IMR-90 (cell line): ENCODE data around the gene TRNT1. TPM values are rescaled to one million over a fixed set of nuclear protein-coding genes. Genes with fewer than 3 reads are reported as not detected.

Source experiments
- ATAC-seq: fragments of 200-7000 bp; cut with Tn5 transposase; 2 replicates; pipeline ENCODE4 v1.9.1; 2020; ENCODE audit warnings: low read depth, mild to moderate bottlenecking, moderate library complexity
- BruUV-seq: library from RNA; stranded (reverse); fragments of 400-500 nt; replicated peaks from 2 replicates; lab custom pipeline; 2021; lab: Mats Ljungman, UMichigan
- CTCF ChIA-PET: fragments of 300-600 bp; formaldehyde crosslinking; extraction: SDS; loops from one replicate; lab custom pipeline; 2021; ENCODE audit warnings: antibody characterized with exemption; lab: Yijun Ruan, JAX
- POLR2A ChIA-PET: fragments of 300-600 bp; sonication (Branson Sonifier 250); formaldehyde crosslinking; loops from one replicate; lab custom pipeline; 2022; ENCODE audit warnings: antibody characterized with exemption; ENCODE audit not compliant: unreplicated experiment; lab: Charles Lee
- DNase-seq: peaks from one replicate; pipeline ENCODE4 v3.0.0; 2013
- H2AFZ ChIP-seq: replicated peaks from 2 replicates; pipeline ENCODE3; 2013; ENCODE audit warnings: low read length, mild to moderate bottlenecking; ENCODE audit not compliant: poor library complexity
- H2AK5ac ChIP-seq: 2 replicates; pipeline ENCODE4 v1.6.1; 2013; ENCODE audit warnings: low read depth, low read length, inconsistent platforms
- H2AK9ac ChIP-seq: replicated peaks from 2 replicates; pipeline ENCODE3; 2013; ENCODE audit warnings: mild to moderate bottlenecking, low read depth, low read length, moderate library complexity; ENCODE audit not compliant: poor library complexity
- H2BK120ac ChIP-seq: 2 replicates; pipeline ENCODE4 v1.6.1; 2013; ENCODE audit warnings: low read depth, low read length, inconsistent platforms
- H2BK15ac ChIP-seq: 3 replicates; pipeline ENCODE4 v1.6.1; 2013; ENCODE audit warnings: low read depth, low read length, inconsistent platforms
- H2BK20ac ChIP-seq: 2 replicates; pipeline ENCODE4 v1.6.1; 2013; ENCODE audit warnings: low read depth, mild to moderate bottlenecking, inconsistent platforms, low read length, moderate library complexity
- H2BK5ac ChIP-seq: 2 replicates; pipeline ENCODE4 v1.6.1; 2013; ENCODE audit warnings: mild to moderate bottlenecking, low read depth, low read length, inconsistent platforms; ENCODE audit not compliant: poor library complexity, severe bottlenecking
- H3K14ac ChIP-seq: replicated peaks from 2 replicates; pipeline ENCODE4 v1.6.1; 2013; ENCODE audit warnings: low read depth, low read length, inconsistent platforms
- H3K18ac ChIP-seq: 2 replicates; pipeline ENCODE4 v1.6.1; 2013; ENCODE audit warnings: low read depth, low read length, control low read depth
- H3K23ac ChIP-seq: 2 replicates; pipeline ENCODE4 v1.6.1; 2013; ENCODE audit warnings: low read depth, low read length, inconsistent platforms
- H3K27ac ChIP-seq: 2 replicates; pipeline ENCODE4 v1.5.1; 2013; ENCODE audit warnings: mild to moderate bottlenecking, control low read depth, low read length; ENCODE audit not compliant: insufficient read depth
- H3K27me3 ChIP-seq: 2 replicates; pipeline ENCODE4 v1.6.1; 2013; ENCODE audit warnings: low read length; ENCODE audit not compliant: control insufficient read depth, insufficient read depth
- H3K36me3 ChIP-seq: 2 replicates; pipeline ENCODE4 v1.6.1; 2013; ENCODE audit warnings: low read length, mixed read lengths; ENCODE audit not compliant: control insufficient read depth, insufficient read depth
- H3K4ac ChIP-seq: 2 replicates; pipeline ENCODE4 v1.6.1; 2013; ENCODE audit warnings: low read depth, low read length, inconsistent platforms
- H3K4me1 ChIP-seq: 2 replicates; pipeline ENCODE4 v1.6.1; 2013; ENCODE audit warnings: low read length, mixed read lengths; ENCODE audit not compliant: control insufficient read depth, insufficient read depth
- H3K4me2 ChIP-seq: 2 replicates; pipeline ENCODE4 v1.6.1; 2013; ENCODE audit warnings: low read depth, mild to moderate bottlenecking, control low read depth, low read length, moderate library complexity
- H3K4me3 ChIP-seq: 2 replicates; pipeline ENCODE4 v1.5.1; 2013; ENCODE audit warnings: low read depth, mild to moderate bottlenecking, control low read depth, low read length, moderate library complexity; ENCODE audit not compliant: insufficient read depth
- H3K56ac ChIP-seq: 2 replicates; pipeline ENCODE4 v1.6.1; 2013; ENCODE audit warnings: low read length, inconsistent platforms; ENCODE audit not compliant: insufficient read depth; ENCODE audit errors: extremely low read depth
- H3K79me1 ChIP-seq, 2 experiments: 2 replicates each; pipeline ENCODE4 v1.6.1; 2013; ENCODE audit warnings: low read length in 2 of 2, inconsistent platforms in 1 of 2, low read depth in 1 of 2
- H3K9ac ChIP-seq: 2 replicates; pipeline ENCODE4 v1.6.1; 2013; ENCODE audit warnings: low read depth, low read length, control low read depth
- H3K9me1 ChIP-seq: 2 replicates; pipeline ENCODE4 v1.6.1; 2013; ENCODE audit warnings: low read length, inconsistent platforms; ENCODE audit not compliant: insufficient read depth
- H3K9me3 ChIP-seq: 2 replicates; pipeline ENCODE4 v1.6.1; 2013; ENCODE audit warnings: low read length; ENCODE audit not compliant: control insufficient read depth, insufficient read depth
- H4K20me1 ChIP-seq: 2 replicates; pipeline ENCODE4 v1.6.1; 2013; ENCODE audit warnings: low read length, inconsistent platforms; ENCODE audit not compliant: insufficient read depth
- H4K5ac ChIP-seq: 2 replicates; pipeline ENCODE4 v1.6.1; 2013; ENCODE audit warnings: mild to moderate bottlenecking, low read depth, low read length, control low read depth
- H4K8ac ChIP-seq, 2 experiments: 2 replicates each; pipeline ENCODE4 v1.6.1; 2013; ENCODE audit warnings: low read depth in 2 of 2, low read length in 2 of 2, control low read depth in 1 of 2, inconsistent platforms in 1 of 2
- H4K91ac ChIP-seq: 2 replicates; pipeline ENCODE4 v1.6.1; 2013; ENCODE audit warnings: low read depth, low read length, inconsistent platforms; ENCODE audit not compliant: insufficient read depth
- BHLHE40 ChIP-seq: fragments of 150-350 bp; IDR thresholded peaks from 2 replicates; pipeline ENCODE4 v1.6.1; 2016; ENCODE audit warnings: mild to moderate bottlenecking, low read depth, low read length
- CHD1 ChIP-seq: IDR thresholded peaks from 2 replicates; pipeline ENCODE4 v1.6.1; 2012; ENCODE audit warnings: low read depth, low read length, improper control_type of control experiment
- CTCF ChIP-seq: conservative IDR thresholded peaks from 2 replicates; pipeline ENCODE4 v1.5.1; 2012; ENCODE audit warnings: mild to moderate bottlenecking, low read depth, low read length, improper control_type of control experiment
- ELK1 ChIP-seq: fragments of 150-350 bp; IDR thresholded peaks from 2 replicates; pipeline ENCODE4 v1.6.1; 2016; ENCODE audit warnings: low read depth, mild to moderate bottlenecking, low read length, moderate library complexity, borderline replicate concordance
- FOS ChIP-seq: fragments of 150-350 bp; IDR thresholded peaks from 2 replicates; pipeline ENCODE4 v1.6.1; 2016; ENCODE audit warnings: low read depth, low read length
- MAFK ChIP-seq: IDR thresholded peaks from 2 replicates; pipeline ENCODE4 v1.6.1; 2012; ENCODE audit warnings: low read depth, low read length, improper control_type of control experiment
- MXI1 ChIP-seq: IDR thresholded peaks from 2 replicates; pipeline ENCODE4 v1.6.1; 2012; ENCODE audit warnings: low read depth, mild to moderate bottlenecking, low read length, moderate library complexity, borderline replicate concordance
- NFE2L2 ChIP-seq: fragments of 150-350 bp; IDR thresholded peaks from 2 replicates; pipeline ENCODE4 v1.6.1; 2016; ENCODE audit warnings: low read depth, mild to moderate bottlenecking, low read length
- POLR2A ChIP-seq: IDR thresholded peaks from 2 replicates; pipeline ENCODE4 v1.6.1; 2012; ENCODE audit warnings: mild to moderate bottlenecking, low read depth, low read length
- RAD21 ChIP-seq: IDR thresholded peaks from 2 replicates; pipeline ENCODE4 v1.6.1; 2012; ENCODE audit warnings: low read length, improper control_type of control experiment
- RCOR1 ChIP-seq: IDR thresholded peaks from 2 replicates; pipeline ENCODE4 v1.6.1; 2012; ENCODE audit warnings: mild to moderate bottlenecking, low read length, improper control_type of control experiment; ENCODE audit not compliant: insufficient replicate concordance
- RFX5 ChIP-seq: IDR thresholded peaks from 2 replicates; pipeline ENCODE4 v1.8.0; 2012; ENCODE audit warnings: low read depth, mild to moderate bottlenecking, low read length, moderate library complexity
- SMC3 ChIP-seq: fragments of 150-350 bp; IDR thresholded peaks from 2 replicates; pipeline ENCODE4 v1.6.1; 2016; ENCODE audit warnings: low read depth, mild to moderate bottlenecking, antibody characterized with exemption, low read length, moderate library complexity
- USF2 ChIP-seq: fragments of 150-350 bp; IDR thresholded peaks from 2 replicates; pipeline ENCODE4 v1.6.1; 2017; ENCODE audit warnings: mild to moderate bottlenecking, antibody characterized with exemption, low read length, low read depth
- WGBS, 2 experiments: methylation state at CpG; one replicate each; pipeline versions ENCODE4 v1.1.5 to v1.1.7; 2013; ENCODE audit warnings: missing lambda C conversion rate in 2 of 2; ENCODE audit not compliant: insufficient read length in 1 of 2; ENCODE audit errors: extremely low coverage in 2 of 2; 5-methylcytosine and 5-hydroxymethylcytosine counted together
- dilution Hi-C: fragments of 300-500 bp; cut with HindIII; formaldehyde crosslinking; loops from one replicate; pipeline ENCODE4 v1.14.3; 2018; ENCODE audit warnings: low sequenced_read_pairs; ENCODE audit not compliant: unreplicated experiment
- in situ Hi-C: fragments of 300-500 bp; cut with MboI; formaldehyde crosslinking; loops from 3 replicates; pipeline ENCODE4 v1.14.3; 2019; ENCODE audit warnings: low sequenced_read_pairs, inconsistent platforms, mixed read lengths
- intact Hi-C: fragments of 100-400 bp; cut with micrococcal nuclease; formaldehyde crosslinking; loops from 2 replicates; pipeline ENCODE4 v1.10.0; 2022
- polyA plus RNA-seq, 3 experiments: library from polyadenylated mRNA; depleted of rRNA; stranded (reverse); fragments of >200 nt; gene quantifications; 2 replicates each; pipeline ENCODE4 v1.2.3, GENCODE V29; 2012; ENCODE audit warnings: low replicate concordance in 1 of 3
- total RNA-seq: library from RNA; depleted of rRNA; stranded (reverse); fragments of >200 nt; gene quantifications from 2 replicates; pipeline ENCODE4 v1.2.3, GENCODE V29; 2012

Gene TRNT1
- total and polyA plus RNA-seq, 2 of the 4 experiments (the other 2 are of a cell fraction), result 11.8 to 12.3 TPM

- TF ChIP-seq BHLHE40 (no peak), NFE2L2 (no peak), MXI1 (no peak), CHD1 (no peak), POLR2A (no peak), USF2 (no peak), MAFK (no peak), RFX5 (no peak), RCOR1 (no peak), RAD21 (no peak), ELK1 (no peak), CTCF (no peak), FOS (no peak), SMC3 (no peak)
- H3K27ac ChIP-seq, result no peak overlapping the region
- POLR2A ChIA-PET, result no interaction called here
- intact Hi-C loops, result no loop called here
- no peak overlapping the region for H3K9ac ChIP-seq
- no peak overlapping the region for H2AFZ ChIP-seq
- H3K36me3 ChIP-seq, result no peaks in the 10 kb centered on the region
- no peaks in the 10 kb centered on the region for H3K4me1 ChIP-seq
- no peak overlapping the region for H2AK9ac ChIP-seq
- H2BK20ac ChIP-seq, result no peak overlapping the region
- in situ Hi-C loops, result no loop called here
- H2BK120ac ChIP-seq, result no peak overlapping the region
- H2BK15ac ChIP-seq, result no peak overlapping the region
- no peak overlapping the region for H3K4me2 ChIP-seq
- DNase-seq (no peak), ATAC-seq (no peak)
- WGBS, 2 experiments, result no CpG with 5 or more reads among the region's 5 CpGs
- no peaks in the 10 kb centered on the region for H3K9me1 ChIP-seq
- no peak overlapping the region for H2BK5ac ChIP-seq
- no peaks in the 10 kb centered on the region for H3K27me3 ChIP-seq
- H4K91ac ChIP-seq, result no peak overlapping the region
- no peak overlapping the region for H3K4ac ChIP-seq
- H3K79me1 ChIP-seq, result no peaks in the 10 kb centered on the region
- no peak overlapping the region for H3K4me3 ChIP-seq
- CTCF ChIA-PET, result no interaction called here
- no peak overlapping the region for H4K8ac ChIP-seq
- no peak overlapping the region for H4K5ac ChIP-seq
- H4K20me1 ChIP-seq, result no peaks in the 10 kb centered on the region
- H3K56ac ChIP-seq, result no peak overlapping the region
- no peak overlapping the region for H3K18ac ChIP-seq
- H2AK5ac ChIP-seq, result no peak overlapping the region
- H3K23ac ChIP-seq, result no peak overlapping the region
- dilution Hi-C loops, result no loop called here
- no peak overlapping the region for H3K14ac ChIP-seq
- H3K9me3 ChIP-seq, result peaks cover 2% of the 10 kb centered on the region; the same call in 1 of the 2 replicates
- no TSS peak for BruUV-seq
Observed at GRCh38 chr3:3080309-3080708, 46.4 kb upstream of the TRNT1 start.
